Middle frontal gyrus (tissue), 1 donor: ENCODE measurements around the gene POR.

Source experiments
- DNase-seq: peaks from one replicate; pipeline ENCODE4 v3.0.0-alpha.2; 2015; ENCODE audit warnings: low spot score; ENCODE audit errors: extremely low spot score

Gene POR

DNA sequence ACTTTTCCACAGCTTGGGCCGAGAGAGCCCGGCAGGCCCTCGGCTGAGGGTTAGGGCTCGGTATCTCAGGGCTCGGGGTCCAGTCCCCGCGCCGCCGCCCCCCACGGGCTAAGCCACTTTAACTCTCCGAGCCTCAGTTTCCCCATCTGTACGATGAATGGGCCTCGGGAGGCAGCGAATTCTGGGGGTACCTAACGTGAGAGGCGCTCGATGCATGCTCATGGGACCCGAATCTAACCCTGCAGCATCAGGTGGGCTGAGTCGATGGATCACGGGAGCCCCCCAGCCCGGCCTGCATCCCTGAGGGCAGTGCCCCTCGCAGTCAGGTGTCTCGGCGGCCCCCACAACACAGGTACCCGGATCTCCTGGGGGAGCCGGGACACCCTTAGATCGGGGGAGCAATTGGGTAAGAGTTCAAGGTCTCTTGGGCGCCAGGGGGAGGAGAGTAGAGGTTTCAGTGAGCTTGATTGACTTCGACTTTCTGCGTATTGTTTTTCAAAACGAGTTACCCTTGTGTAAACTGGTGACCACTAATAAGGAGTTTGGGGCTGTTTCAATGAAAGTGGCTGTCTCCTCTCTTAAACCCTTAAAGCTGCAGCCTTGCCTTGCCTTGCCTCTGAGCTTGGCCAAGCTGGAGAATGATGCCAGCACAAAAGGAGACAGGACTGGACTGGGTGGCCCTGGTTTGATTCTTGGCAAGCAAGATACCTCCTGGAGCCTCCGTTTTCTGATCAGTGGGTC lies 631 bp downstream of the POR start:
- no peak for DNase-seq

DNA sequence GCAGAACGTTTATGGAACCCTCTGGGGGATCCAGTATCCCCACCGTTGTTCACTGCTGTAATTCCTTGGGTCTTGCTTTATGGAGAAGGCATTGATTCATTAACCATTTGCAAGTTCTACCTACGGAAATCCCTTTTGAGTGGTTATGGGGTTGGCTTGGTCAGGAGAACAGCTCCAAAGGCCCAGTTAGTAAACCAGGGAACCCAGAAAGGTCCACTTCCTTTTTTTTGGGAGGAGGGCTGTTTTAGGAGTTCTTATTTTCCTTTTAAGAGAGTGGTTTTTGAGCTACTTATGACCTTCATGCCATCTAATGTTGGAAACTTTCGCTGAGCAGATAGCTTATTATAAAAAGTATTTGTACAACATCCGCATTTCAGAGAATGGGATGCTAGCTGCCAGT lies 1.3 kb downstream of the POR start:
- no peak for DNase-seq

- DNase-seq = no peak
Measured at GRCh38 chr7:75916685-75917634, 2.0 kb downstream of the POR start.

DNA sequence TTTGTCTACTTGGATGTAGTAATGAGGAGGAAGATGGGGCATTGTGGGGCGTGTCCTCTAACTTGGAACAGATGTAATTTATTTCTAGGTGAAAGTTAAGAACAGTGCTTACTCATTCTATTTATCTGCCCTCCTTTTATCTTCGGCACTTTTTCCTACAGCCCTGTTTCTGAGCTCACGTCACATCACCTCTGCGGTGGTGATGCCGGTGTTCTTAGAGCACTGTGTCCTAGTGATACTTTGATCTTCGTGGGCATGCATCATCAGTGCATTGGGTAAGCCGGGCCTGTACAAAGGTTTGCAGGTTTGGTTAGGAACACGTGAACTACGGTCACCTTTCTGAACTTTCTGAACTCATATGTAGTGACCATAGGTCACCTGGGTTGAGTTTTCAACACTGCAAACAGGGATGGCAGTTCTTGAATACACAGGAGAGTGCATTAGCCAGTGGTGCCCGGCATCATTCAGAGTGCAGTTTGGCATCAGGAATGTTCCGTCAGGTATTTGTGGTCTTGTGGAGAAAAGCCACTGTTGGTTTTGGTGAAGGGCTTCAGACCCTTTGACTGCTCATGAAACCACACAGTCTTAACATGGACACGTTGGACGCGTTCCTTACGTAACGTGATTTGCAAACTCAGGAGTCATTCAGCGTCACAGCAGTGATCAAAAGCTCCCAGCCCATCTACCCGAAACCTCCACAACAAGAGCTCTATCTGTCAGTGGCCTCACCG lies 5.6 kb downstream of the POR start:
- DNase-seq = no peak

GRCh38 chr7:75921479-75921878 lies 6.5 kb downstream of the POR start:
- no peak for DNase-seq

DNA sequence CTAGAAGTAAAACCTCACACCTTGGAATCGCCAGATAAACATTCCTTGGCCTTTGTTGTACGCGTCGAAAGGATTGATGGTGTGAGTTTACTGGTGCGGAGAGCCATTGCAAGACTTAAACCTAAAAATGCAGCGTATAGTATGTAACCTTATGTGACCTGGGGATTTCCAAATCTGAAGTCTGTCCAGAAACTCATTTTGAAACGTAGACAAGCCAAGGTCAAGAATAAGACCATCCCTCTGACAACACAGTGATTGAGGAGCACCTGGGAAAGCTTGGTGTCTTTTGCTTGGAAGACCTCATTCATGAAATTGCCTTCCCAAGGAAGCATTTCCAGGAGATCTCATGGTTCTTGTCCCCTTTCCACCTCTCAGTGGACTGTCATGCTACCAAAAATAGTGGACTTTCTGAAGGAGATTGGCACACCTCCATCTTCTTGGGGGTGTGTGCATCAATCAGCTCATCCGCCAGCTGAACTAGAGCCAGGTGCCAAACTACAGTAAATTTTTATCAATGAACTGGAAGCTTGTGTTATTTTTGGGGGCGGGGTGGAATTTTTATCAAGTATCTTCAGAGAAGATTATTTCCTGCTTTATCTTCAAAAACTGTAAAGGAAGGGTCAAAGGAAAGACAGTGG lies 8.1 kb downstream of the POR start:
- DNase-seq = no peak

- no peak for DNase-seq
Measured at GRCh38 chr7:75924256-75924655, 9.3 kb downstream of the POR start.

- DNase-seq = no peak
Measured at GRCh38 chr7:75924889-75925288, 9.9 kb downstream of the POR start.

GRCh38 chr7:75925717-75926435 lies 10.9 kb downstream of the POR start:
- no peak for DNase-seq

- no peak for DNase-seq
Measured at GRCh38 chr7:75928568-75928914, 13.6 kb downstream of the POR start.

GRCh38 chr7:75931680-75932079 lies 16.7 kb downstream of the POR start:
- no peak for DNase-seq

- no peak for DNase-seq
Measured at GRCh38 chr7:75937958-75938786, 23.2 kb downstream of the POR start.

GRCh38 chr7:75938921-75939320 lies 24.0 kb downstream of the POR start:
- no peak for DNase-seq

GRCh38 chr7:75943864-75944263 lies 28.9 kb downstream of the POR start:
- no peak for DNase-seq

DNA sequence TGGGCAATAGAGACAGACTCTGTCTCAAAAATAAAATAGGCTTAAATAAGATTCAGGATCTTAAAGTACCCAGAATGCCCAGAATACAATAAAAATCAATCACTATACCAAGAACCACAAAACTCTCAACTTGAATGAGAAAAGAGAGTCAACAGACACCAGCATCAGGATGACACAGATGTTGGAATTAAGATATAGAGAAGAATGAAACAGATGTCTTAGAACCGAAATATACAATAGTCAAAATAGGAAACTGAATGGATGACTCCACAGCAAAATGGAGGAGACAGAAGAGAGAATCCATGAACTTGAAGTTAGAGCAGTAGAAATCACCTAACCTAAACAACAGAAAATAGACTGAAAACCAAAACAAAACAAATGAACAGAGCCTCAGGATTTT lies 29.6 kb downstream of the POR start:
- DNase-seq = no peak

GRCh38 chr7:75945297-75946168 lies 30.6 kb downstream of the POR start:
- DNase-seq = no peak

- no peak for DNase-seq
Measured at GRCh38 chr7:75946207-75946855, 31.4 kb downstream of the POR start.

DNA sequence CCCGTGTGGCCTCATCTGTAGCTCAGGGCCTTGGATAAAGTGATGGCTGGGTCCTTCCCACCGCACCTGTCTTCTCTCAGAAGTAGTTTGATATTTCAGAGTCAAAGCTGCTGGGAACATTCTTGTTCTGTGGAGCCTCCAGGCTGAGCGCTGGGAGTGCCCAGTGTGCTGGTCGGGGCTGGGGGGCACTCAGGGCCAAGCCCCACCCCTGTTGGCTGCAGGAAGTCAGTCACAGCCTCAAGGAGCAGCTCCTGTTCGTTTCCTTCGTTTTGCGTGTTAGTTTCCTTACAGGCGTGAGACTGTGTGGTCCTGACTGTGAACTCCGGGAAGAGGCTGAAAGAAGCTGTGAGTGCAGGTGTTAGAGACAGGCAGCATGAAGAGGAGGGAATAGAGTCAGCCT lies 33.2 kb downstream of the POR start:
- DNase-seq = no peak
